CD4-positive, alpha-beta T cell treated with Interleukin-10 for 1 hour (primary cell): Measurements from ENCODE around the gene CRADD.
"Not testable (repeated sequence)": the region's sequence is repeated elsewhere in the genome, so short reads cannot be mapped to it uniquely, and the experiment has no call there.

Source experiments
- DNase-seq: peaks from one replicate; pipeline ENCODE4 v3.0.0-alpha.2; 2020

Gene CRADD

GRCh38 chr12:93913845-93914244, 236.7 kb downstream of the CRADD start:
- no peak for DNase-seq

GRCh38 chr12:93914281-93914680, 237.1 kb downstream of the CRADD start:
- DNase-seq, result no peak

GRCh38 chr12:93915411-93915810, 238.2 kb downstream of the CRADD start:
- DNase-seq, result no peak

- DNase-seq, result no peak
Measured at GRCh38 chr12:93916402-93916801, 239.2 kb downstream of the CRADD start.

- DNase-seq, result no peak
Measured at GRCh38 chr12:93918262-93918661, 241.1 kb downstream of the CRADD start.

- DNase-seq, result no peak
Measured at GRCh38 chr12:93918900-93919299, 241.7 kb downstream of the CRADD start.

- DNase-seq, result no peak
Measured at GRCh38 chr12:93921521-93921920, 244.3 kb downstream of the CRADD start.

- DNase-seq, result no peak
Measured at GRCh38 chr12:93922583-93923006, 245.4 kb downstream of the CRADD start.

GRCh38 chr12:93924367-93924766, 247.2 kb downstream of the CRADD start:
- no peak for DNase-seq

- no peak for DNase-seq
Measured at GRCh38 chr12:93925585-93926205, 248.5 kb downstream of the CRADD start.

- DNase-seq, result no peak
Measured at GRCh38 chr12:93926237-93926636, 249.1 kb downstream of the CRADD start.

GRCh38 chr12:93929081-93929480, 251.9 kb downstream of the CRADD start:
- not testable (repeated sequence) for DNase-seq

GRCh38 chr12:93937812-93938211, 260.6 kb downstream of the CRADD start:
- no peak for DNase-seq

- DNase-seq, result no peak
Measured at GRCh38 chr12:93938317-93938716, 261.1 kb downstream of the CRADD start.

- DNase-seq, result no peak
Measured at GRCh38 chr12:93938931-93939330, 261.8 kb downstream of the CRADD start.

GRCh38 chr12:93939641-93940325, 262.6 kb downstream of the CRADD start:
- DNase-seq, result no peak

- DNase-seq, result no peak
Measured at GRCh38 chr12:93943780-93944179, 266.6 kb downstream of the CRADD start.

- DNase-seq, result no peak
Measured at GRCh38 chr12:93944201-93944600, 267.0 kb downstream of the CRADD start.
